ENCODE data around the gene TMCC3. TPM values are rescaled to one million over a fixed set of nuclear protein-coding genes. Genes with fewer than 3 reads are reported as not detected.

The TMCC3 gene
- total and polyA plus RNA-seq, 7 donors = 10.6 to 61.6 (median 21.2) TPM

DNA sequence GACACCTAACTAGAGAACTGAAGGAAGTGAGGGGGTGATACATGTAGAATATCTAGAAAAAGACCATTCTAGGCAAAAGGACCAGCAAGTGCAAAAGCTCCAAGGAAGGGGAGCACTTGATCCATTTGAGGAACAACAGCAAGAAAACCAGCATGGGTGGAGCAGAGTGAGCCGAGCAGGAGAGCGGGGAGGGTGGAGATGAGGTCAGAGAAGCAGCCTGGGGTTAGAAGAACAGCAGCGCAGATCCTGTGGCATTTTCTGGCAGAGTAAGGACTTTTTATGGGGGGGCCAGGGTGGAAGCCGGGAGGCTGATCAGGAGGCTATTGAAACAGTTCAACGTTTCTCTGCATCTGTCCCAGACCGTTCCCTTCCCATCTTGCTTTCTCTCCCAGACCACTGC is 24.5 kb upstream of the TMCC3 start:
- H3K27ac ChIP-seq = no peak overlapping the region
- H3K9me3 ChIP-seq = no peaks in the 10 kb centered on the region
- intact Hi-C loops (cut with DNase I) = no loop called here
- no peak overlapping the region for H3K4me3 ChIP-seq
- TF ChIP-seq, protein P1, sequence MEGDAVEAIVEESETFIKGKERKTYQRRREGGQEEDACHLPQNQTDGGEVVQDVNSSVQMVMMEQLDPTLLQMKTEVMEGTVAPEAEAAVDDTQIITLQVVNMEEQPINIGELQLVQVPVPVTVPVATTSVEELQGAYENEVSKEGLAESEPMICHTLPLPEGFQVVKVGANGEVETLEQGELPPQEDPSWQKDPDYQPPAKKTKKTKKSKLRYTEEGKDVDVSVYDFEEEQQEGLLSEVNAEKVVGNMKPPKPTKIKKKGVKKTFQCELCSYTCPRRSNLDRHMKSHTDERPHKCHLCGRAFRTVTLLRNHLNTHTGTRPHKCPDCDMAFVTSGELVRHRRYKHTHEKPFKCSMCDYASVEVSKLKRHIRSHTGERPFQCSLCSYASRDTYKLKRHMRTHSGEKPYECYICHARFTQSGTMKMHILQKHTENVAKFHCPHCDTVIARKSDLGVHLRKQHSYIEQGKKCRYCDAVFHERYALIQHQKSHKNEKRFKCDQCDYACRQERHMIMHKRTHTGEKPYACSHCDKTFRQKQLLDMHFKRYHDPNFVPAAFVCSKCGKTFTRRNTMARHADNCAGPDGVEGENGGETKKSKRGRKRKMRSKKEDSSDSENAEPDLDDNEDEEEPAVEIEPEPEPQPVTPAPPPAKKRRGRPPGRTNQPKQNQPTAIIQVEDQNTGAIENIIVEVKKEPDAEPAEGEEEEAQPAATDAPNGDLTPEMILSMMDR (IDR thresholded peaks at IDR 0.05) = no peak
- DNase-seq = peak; percentile 18 to 54
- no peaks in the 10 kb centered on the region for H3K36me3 ChIP-seq (ENCODE audit: insufficient read depth in 1 of 2, low read depth in 1 of 2)
- H3K27me3 ChIP-seq (ENCODE audit: insufficient read depth in 3 of 3, low read length in 2 of 3) = no peaks in the 10 kb centered on the region
- WGBS, 3 donors = 21 to 37% (median 27%) methylated on average over 6 of the region's 6 CpGs
- peak in 2 of 4 donors; percentile 22 to 50 for ATAC-seq
- no peaks in the 10 kb centered on the region for H3K4me1 ChIP-seq

DNA sequence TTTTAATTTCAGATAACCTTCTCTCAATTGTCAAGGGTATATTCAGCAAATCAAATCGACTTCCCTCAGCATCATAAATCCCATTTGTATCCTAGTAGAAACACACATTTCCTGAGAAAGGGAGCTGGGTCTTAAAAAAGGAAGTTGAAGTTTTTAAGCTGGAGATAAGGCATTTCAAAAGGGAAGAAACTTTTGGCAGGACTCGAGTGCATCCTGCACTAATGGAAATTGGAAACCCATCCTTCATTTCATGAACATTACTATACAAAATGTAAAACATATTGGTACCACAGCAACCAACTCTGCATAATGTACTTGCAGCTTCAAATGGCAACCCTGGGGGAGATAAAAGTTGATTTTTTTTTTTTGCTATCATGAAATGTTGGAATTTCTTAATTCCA is 23.7 kb upstream of the TMCC3 start:
- Histone ChIP-seq H3K4me1 (no peaks in the 10 kb centered on the region), H3K4me3 (no peak overlapping the region), H3K27me3 (ENCODE audit: insufficient read depth in 3 of 3, low read length in 2 of 3) (no peaks in the 10 kb centered on the region), H3K9me3 (no peaks in the 10 kb centered on the region), H3K36me3 (ENCODE audit: insufficient read depth in 1 of 2, low read depth in 1 of 2) (no peaks in the 10 kb centered on the region), H3K27ac (no peak overlapping the region)
- 10 to 15% (median 12%) methylated on average over 2 of the region's 2 CpGs for WGBS, 3 donors
- intact Hi-C loops (cut with DNase I) = no loop called here
- DNase-seq (no peak), ATAC-seq (no peak)
- TF ChIP-seq, protein P1 (IDR thresholded peaks at IDR 0.05) = no peak

DNA sequence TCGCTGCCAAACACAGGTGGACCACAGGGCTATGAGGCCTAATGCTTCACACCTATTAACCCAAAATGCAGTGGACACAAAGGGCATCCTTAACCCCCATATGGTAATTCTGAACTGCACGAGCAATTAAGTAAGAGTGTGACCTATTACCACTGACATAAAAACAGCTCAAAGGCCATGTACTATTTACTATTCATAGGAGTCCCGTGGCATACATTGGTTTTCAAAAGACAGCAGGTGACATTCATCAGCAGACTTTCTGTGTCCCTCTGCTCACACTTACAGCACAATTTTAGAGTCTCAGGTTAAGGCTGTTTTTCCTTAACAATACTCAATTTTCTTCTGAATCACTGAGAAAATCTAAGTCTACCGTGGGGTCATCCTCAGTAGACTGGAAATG is 23.1 kb upstream of the TMCC3 start:
- H3K4me1 ChIP-seq = no peaks in the 10 kb centered on the region
- no peak overlapping the region for H3K27ac ChIP-seq
- DNase-seq (no peak), ATAC-seq (no peak)
- intact Hi-C loops (cut with DNase I) = no loop called here
- WGBS, 3 donors = 63 to 66% (median 64%) methylated on average over 4 of the region's 4 CpGs
- no peaks in the 10 kb centered on the region for H3K27me3 ChIP-seq (ENCODE audit: insufficient read depth in 3 of 3, low read length in 2 of 3)
- TF ChIP-seq, protein P1 (IDR thresholded peaks at IDR 0.05) = no peak
- H3K4me3 ChIP-seq = no peak overlapping the region
- H3K9me3 ChIP-seq = no peaks in the 10 kb centered on the region
- no peaks in the 10 kb centered on the region for H3K36me3 ChIP-seq (ENCODE audit: insufficient read depth in 1 of 2, low read depth in 1 of 2)

DNA sequence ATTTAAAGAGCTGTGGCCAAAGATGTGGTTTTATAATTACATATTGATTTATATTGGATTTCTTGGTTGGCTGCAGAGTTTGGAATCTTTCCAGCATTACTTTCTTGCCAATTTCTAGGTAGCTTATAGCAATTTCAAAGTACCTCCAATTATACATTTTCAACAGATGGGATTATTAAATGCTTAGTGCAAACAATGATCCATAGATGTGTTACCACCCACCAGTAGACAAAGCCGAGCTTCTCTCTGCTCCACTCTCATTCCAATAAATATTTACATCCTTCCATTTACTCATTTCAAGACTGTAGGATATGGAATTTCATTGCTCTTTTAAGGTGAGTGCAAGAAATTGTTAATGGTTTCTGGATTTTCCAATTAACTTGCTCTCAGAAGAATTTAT is 21.6 kb upstream of the TMCC3 start:
- Histone ChIP-seq H3K4me1 (no peaks in the 10 kb centered on the region), H3K4me3 (no peak overlapping the region), H3K36me3 (ENCODE audit: insufficient read depth in 1 of 2, low read depth in 1 of 2) (no peaks in the 10 kb centered on the region), H3K9me3 (no peaks in the 10 kb centered on the region), H3K27ac (no peak overlapping the region), H3K27me3 (ENCODE audit: insufficient read depth in 3 of 3, low read length in 2 of 3) (no peaks in the 10 kb centered on the region)
- no peak for DNase-seq
- 88 to 97% (median 97%) methylated on average over 1 of the region's 1 CpG for WGBS, 3 donors
- intact Hi-C loops (cut with DNase I) = no loop called here
- no peak for ATAC-seq
- TF ChIP-seq, protein P1 (IDR thresholded peaks at IDR 0.05) = no peak

DNA sequence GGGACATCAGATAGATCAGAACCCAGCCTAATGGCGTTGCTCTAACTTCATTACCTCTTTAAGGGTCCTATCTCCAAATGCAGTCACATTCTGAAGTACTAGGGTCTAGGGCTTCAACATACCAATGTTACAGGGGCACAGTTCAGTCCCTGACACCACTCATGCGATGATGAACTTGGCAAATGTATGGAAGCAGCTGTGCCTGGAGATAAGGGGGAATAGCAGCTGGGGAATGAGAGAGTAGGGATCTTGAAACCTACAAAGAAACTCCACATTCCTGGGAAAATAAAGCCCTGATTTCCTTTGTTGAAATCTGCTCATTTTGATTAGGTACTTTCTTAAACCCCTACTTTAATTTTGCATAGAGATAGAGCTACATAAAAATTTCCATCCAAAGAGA is 20.5 kb upstream of the TMCC3 start:
- H3K27ac ChIP-seq = no peak overlapping the region

More for the DNA sequence above, 20.5 kb upstream of the TMCC3 start:
- intact Hi-C loops (cut with DNase I) = no loop called here
- H3K36me3 ChIP-seq (ENCODE audit: insufficient read depth in 1 of 2, low read depth in 1 of 2) = no peaks in the 10 kb centered on the region
- no peaks in the 10 kb centered on the region for H3K4me1 ChIP-seq
- no peak overlapping the region for H3K4me3 ChIP-seq
- no peak for DNase-seq
- ATAC-seq = no peak
- no peaks in the 10 kb centered on the region for H3K9me3 ChIP-seq
- no peaks in the 10 kb centered on the region for H3K27me3 ChIP-seq (ENCODE audit: insufficient read depth in 3 of 3, low read length in 2 of 3)
- TF ChIP-seq, protein P1 (IDR thresholded peaks at IDR 0.05) = no peak
- 76 to 88% (median 77%) methylated on average over 2 of the region's 2 CpGs for WGBS, 3 donors
